Measurements from ENCODE around the gene EXOC4. TPM values are rescaled to one million over a fixed set of nuclear protein-coding genes. Genes with fewer than 3 reads are reported as not detected.

Gene EXOC4
- total RNA-seq, 1 experiment from 2014 or later, result 91.9 TPM

DNA sequence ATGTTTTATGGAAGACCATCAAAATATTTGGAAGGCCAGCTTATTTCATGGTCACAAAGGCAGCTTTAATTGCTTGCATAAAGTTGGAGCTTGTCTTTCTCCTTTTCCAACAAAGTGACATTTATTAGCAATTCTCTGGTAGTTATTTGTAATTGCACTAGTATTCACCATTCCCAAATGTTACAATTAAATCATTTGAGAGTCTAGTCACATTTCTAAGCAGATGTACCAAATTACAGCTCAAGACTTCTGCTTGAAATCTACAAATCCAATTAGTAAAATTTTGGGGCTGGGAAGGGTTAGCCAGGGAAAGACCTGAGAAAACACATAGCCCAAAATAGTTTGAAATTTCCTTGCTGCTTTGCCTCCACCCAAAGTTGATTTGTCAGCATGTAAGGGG, 498.2 kb downstream of the EXOC4 start:
- Mint-ChIP-seq H3K9me3 (ENCODE audit: low read depth, unreplicated experiment) (no peaks in the 10 kb centered on the region), H3K27me3 (ENCODE audit: unreplicated experiment) (no peaks in the 10 kb centered on the region), H3K4me1 (ENCODE audit: low read depth, unreplicated experiment) (peaks cover 65% of the 10 kb centered on the region), H3K27ac (ENCODE audit: unreplicated experiment) (no peak overlapping the region), H3K36me3 (ENCODE audit: insufficient read depth, unreplicated experiment) (no peaks in the 10 kb centered on the region), H3K4me3 (ENCODE audit: low read depth, unreplicated experiment) (no peak overlapping the region)
- intact Hi-C loops (cut with micrococcal nuclease; ENCODE audit: unreplicated experiment), result no loop called here
- DNase-seq, result no peak
- BruUV-seq (replicated peaks), result no TSS peak
- TF ChIP-seq, protein P1, sequence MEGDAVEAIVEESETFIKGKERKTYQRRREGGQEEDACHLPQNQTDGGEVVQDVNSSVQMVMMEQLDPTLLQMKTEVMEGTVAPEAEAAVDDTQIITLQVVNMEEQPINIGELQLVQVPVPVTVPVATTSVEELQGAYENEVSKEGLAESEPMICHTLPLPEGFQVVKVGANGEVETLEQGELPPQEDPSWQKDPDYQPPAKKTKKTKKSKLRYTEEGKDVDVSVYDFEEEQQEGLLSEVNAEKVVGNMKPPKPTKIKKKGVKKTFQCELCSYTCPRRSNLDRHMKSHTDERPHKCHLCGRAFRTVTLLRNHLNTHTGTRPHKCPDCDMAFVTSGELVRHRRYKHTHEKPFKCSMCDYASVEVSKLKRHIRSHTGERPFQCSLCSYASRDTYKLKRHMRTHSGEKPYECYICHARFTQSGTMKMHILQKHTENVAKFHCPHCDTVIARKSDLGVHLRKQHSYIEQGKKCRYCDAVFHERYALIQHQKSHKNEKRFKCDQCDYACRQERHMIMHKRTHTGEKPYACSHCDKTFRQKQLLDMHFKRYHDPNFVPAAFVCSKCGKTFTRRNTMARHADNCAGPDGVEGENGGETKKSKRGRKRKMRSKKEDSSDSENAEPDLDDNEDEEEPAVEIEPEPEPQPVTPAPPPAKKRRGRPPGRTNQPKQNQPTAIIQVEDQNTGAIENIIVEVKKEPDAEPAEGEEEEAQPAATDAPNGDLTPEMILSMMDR (IDR thresholded peaks at IDR 0.05; ENCODE audit: unreplicated experiment), result no peak
- CTCF ChIA-PET, result no interaction called here

DNA sequence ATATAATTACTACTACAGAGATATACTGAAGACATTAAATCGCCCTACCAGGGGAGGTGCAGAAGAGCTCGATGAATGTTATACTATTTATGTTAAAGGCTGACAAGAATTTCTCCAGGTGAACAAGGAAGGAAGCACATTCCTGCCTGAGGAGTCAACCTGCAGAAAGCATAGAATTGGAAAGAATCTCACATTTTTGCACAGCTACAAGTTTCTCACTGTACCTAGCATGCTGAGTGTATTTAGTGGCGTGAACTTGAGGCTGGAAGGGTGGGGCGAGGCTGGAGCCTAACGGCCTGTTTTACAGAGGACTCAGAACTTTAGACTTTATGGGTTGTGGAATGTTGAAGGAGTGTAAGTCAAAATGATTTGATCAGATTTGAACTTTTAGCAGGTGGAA, 500.6 kb downstream of the EXOC4 start:
- TF ChIP-seq, protein P1 (IDR thresholded peaks at IDR 0.05; ENCODE audit: unreplicated experiment), result no peak
- Mint-ChIP-seq H3K4me3 (ENCODE audit: low read depth, unreplicated experiment) (peak overlapping the region; percentile 9), H3K4me1 (ENCODE audit: low read depth, unreplicated experiment) (peaks cover 44% of the 10 kb centered on the region), H3K27me3 (ENCODE audit: unreplicated experiment) (no peaks in the 10 kb centered on the region), H3K36me3 (ENCODE audit: insufficient read depth, unreplicated experiment) (no peaks in the 10 kb centered on the region), H3K27ac (ENCODE audit: unreplicated experiment) (peak overlapping the region; percentile 66), H3K9me3 (ENCODE audit: low read depth, unreplicated experiment) (no peaks in the 10 kb centered on the region)
- intact Hi-C loops (cut with micrococcal nuclease; ENCODE audit: unreplicated experiment), result no loop called here
- DNase-seq, result peak; percentile 21
- no TSS peak for BruUV-seq (replicated peaks)
- CTCF ChIA-PET, result interaction anchor here (0.7 to 0.8 kb wide), 2 partner anchors 15 to 262 kb away, joined by 3 to 4 read pairs; no protein-coding TSS in a partner anchor

DNA sequence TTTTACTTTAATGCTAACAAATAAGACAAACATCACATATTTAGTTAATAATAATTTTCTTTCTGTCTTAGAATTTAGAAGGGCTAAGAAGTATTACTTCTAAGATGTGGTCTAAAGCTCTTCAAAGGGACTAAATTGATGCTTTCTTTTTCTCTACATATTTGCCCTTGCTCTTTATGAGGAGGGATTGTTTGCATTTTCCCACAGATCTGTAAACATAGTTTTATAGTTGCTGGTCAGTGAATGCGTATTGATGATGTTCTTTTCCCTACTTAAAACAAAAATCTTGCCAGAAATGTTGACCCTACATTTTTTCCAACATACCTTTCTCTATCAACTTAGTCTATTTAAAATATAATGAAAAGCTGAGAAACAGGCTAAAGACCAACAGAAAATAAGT, 501.8 kb downstream of the EXOC4 start:
- no peak for DNase-seq
- Mint-ChIP-seq H3K4me1 (ENCODE audit: low read depth, unreplicated experiment) (peaks cover 39% of the 10 kb centered on the region), H3K27me3 (ENCODE audit: unreplicated experiment) (no peaks in the 10 kb centered on the region), H3K9me3 (ENCODE audit: low read depth, unreplicated experiment) (no peaks in the 10 kb centered on the region), H3K4me3 (ENCODE audit: low read depth, unreplicated experiment) (no peak overlapping the region), H3K27ac (ENCODE audit: unreplicated experiment) (peak overlapping the region; percentile 66), H3K36me3 (ENCODE audit: insufficient read depth, unreplicated experiment) (no peaks in the 10 kb centered on the region)
- intact Hi-C loops (cut with micrococcal nuclease; ENCODE audit: unreplicated experiment), result no loop called here
- CTCF ChIA-PET, result no interaction called here
- TF ChIP-seq, protein P1 (IDR thresholded peaks at IDR 0.05; ENCODE audit: unreplicated experiment), result no peak
- BruUV-seq (replicated peaks), result no TSS peak

DNA sequence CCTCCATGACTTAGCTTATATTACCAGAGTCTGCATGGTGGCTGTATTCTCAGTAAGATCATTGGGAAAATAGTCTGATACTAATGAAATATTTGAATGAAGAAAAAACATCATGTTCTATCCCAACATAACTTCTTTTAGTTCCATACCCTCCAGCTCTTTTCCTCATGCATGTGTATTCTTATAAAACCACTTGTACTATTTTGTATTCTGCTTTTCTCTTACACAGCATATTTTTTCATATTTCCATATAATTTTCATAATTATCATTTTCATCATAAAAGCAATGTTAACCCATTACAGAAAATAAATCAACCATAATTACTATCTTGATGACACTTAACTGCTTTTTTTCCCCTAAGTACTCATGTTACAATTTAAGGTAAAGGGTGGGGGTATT, 503.0 kb downstream of the EXOC4 start:
- no peak for DNase-seq
- intact Hi-C loops (cut with micrococcal nuclease; ENCODE audit: unreplicated experiment), result no loop called here
- Mint-ChIP-seq H3K4me3 (ENCODE audit: low read depth, unreplicated experiment) (no peak overlapping the region), H3K27me3 (ENCODE audit: unreplicated experiment) (no peaks in the 10 kb centered on the region), H3K4me1 (ENCODE audit: low read depth, unreplicated experiment) (peaks cover 39% of the 10 kb centered on the region), H3K9me3 (ENCODE audit: low read depth, unreplicated experiment) (no peaks in the 10 kb centered on the region), H3K36me3 (ENCODE audit: insufficient read depth, unreplicated experiment) (no peaks in the 10 kb centered on the region), H3K27ac (ENCODE audit: unreplicated experiment) (no peak overlapping the region)
- no TSS peak for BruUV-seq (replicated peaks)
- CTCF ChIA-PET, result interaction anchor here (0.6 kb wide), 1 partner anchor 113 kb away, joined by 4 read pairs; no protein-coding TSS in a partner anchor
- TF ChIP-seq, protein P1 (IDR thresholded peaks at IDR 0.05; ENCODE audit: unreplicated experiment), result no peak

Measured in Calu3 (cell line).